Measurements from ENCODE around the gene FAM219A.

DNA sequence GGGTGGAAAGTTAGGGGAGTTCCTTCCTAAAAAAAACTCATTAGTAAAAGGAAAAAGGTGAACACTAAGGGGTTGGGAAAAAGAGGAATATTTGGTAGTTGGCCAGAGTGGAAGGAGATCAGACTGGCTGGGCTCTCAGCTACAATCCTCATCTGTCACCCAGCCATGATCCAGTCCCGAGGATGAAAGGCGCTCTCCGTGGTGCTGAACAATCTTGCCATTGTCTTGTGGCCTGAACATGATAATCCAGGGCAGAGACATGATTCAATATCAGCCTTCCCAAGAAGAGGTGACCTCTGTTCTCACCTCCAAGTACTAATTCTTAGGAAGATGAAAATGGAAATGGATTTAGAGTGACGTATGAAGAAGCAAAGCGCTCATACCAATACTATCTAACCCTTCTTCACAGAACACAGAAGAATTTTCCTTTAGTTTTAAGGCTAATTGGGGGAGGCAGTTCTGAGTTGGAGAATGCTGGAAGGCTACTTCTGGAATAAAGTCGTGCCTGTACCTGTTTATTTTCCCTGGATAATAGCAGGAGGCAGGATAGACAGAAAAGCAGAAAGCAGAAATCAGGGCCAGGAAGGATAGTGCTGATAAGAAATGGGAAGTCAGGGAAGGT is 45.0 kb downstream of the FAM219A start:
- no peak for TF ChIP-seq CTCF (IDR thresholded peaks at IDR 0.05)
- no peak for TF ChIP-seq POLR2A (IDR thresholded peaks at IDR 0.05)
